ENCODE results near the gene TSTD2. TPM values are rescaled to one million over a fixed set of nuclear protein-coding genes. Genes with fewer than 3 reads are reported as not detected.

Gene TSTD2
- total and polyA plus RNA-seq, 11 donors, result 10.5 to 32.9 (median 21.0) TPM

- Histone ChIP-seq H3K4me1 (peaks cover 0 to 11% (median 0%) of the 10 kb centered on the region in 12 donors), H3K4me3 (no peak overlapping the region), H3K9me3 (no peaks in the 10 kb centered on the region), H3K27ac (no peak overlapping the region), H3K36me3 (peaks cover 0 to 100% (median 97%) of the 10 kb centered on the region in 9 donors), H3K27me3 (no peaks in the 10 kb centered on the region)
- no peak for ATAC-seq
- intact Hi-C loops (cut with DNase I), result no loop called here
- 77 to 87% (median 81%) methylated on average over 5 of the region's 5 CpGs for WGBS, 4 donors
- DNase-seq, result no peak
- TF ChIP-seq POLR2A (IDR thresholded peaks at IDR 0.05) (no peak), CTCF (IDR thresholded peaks at IDR 0.05) (no peak)
Observed at GRCh38 chr9:97647996-97648395, 14.8 kb upstream of the TSTD2 start.

- intact Hi-C loops (cut with DNase I), result no loop called here
- no peak for DNase-seq
- no peak overlapping the region for H3K4me3 ChIP-seq
- peaks cover 0 to under 1% (median 0%) of the 10 kb centered on the region in 12 donors for H3K4me1 ChIP-seq
- no peak for ATAC-seq
- no peaks in the 10 kb centered on the region for H3K9me3 ChIP-seq
- no peak overlapping the region for H3K27ac ChIP-seq
- no peaks in the 10 kb centered on the region for H3K27me3 ChIP-seq
- peaks cover 0 to 100% (median 91%) of the 10 kb centered on the region in 9 donors for H3K36me3 ChIP-seq
- TF ChIP-seq CTCF (IDR thresholded peaks at IDR 0.05) (no peak), POLR2A (IDR thresholded peaks at IDR 0.05) (no peak)
Observed at GRCh38 chr9:97645720-97646119, 12.6 kb upstream of the TSTD2 start.

GRCh38 chr9:97640325-97640724, 7.2 kb upstream of the TSTD2 start:
- DNase-seq (no peak), ATAC-seq (peak in 1 of 4 donors; percentile 20)
- Histone ChIP-seq H3K4me1 (peaks cover 0 to 49% (median 27%) of the 10 kb centered on the region in 12 donors), H3K9me3 (no peaks in the 10 kb centered on the region), H3K27me3 (no peaks in the 10 kb centered on the region), H3K4me3 (no peak overlapping the region), H3K27ac (no peak overlapping the region), H3K36me3 (peaks cover 0 to 47% (median 40%) of the 10 kb centered on the region in 9 donors)
- WGBS, 4 donors, result 68 to 82% (median 77%) methylated on average over 2 of the region's 2 CpGs
- TF ChIP-seq POLR2A (IDR thresholded peaks at IDR 0.05) (no peak), CTCF (IDR thresholded peaks at IDR 0.05) (no peak)
- intact Hi-C loops (cut with DNase I), result no loop called here

GRCh38 chr9:97638666-97639065, 5.5 kb upstream of the TSTD2 start:
- ATAC-seq, result no peak
- WGBS, 4 donors, result 61 to 70% (median 65%) methylated on average over 3 of the region's 3 CpGs
- Histone ChIP-seq H3K36me3 (peaks cover 0 to 32% (median 24%) of the 10 kb centered on the region in 9 donors), H3K27me3 (no peaks in the 10 kb centered on the region), H3K4me1 (peaks cover 6 to 61% (median 39%) of the 10 kb centered on the region in 12 donors), H3K27ac (no peak overlapping the region), H3K4me3 (no peak overlapping the region), H3K9me3 (no peaks in the 10 kb centered on the region)
- intact Hi-C loops (cut with DNase I), result loop anchor here in 3 of 10 donors (5.0 to 10.0 kb wide), 3 partner anchors 46 to 346 kb away; partner anchors contain the start of gene ANP32B (in 1 of the 3)
- TF ChIP-seq POLR2A (IDR thresholded peaks at IDR 0.05) (no peak), CTCF (IDR thresholded peaks at IDR 0.05) (peak in 1 of 12 donors; percentile 15)
- no peak for DNase-seq
